LNCAP (cell line): ENCODE results near the gene SEC14L3.

Experiments used
- TF ChIP-seq, protein P1 (sequence below): fragments of 450-650 bp; IDR thresholded peaks from 2 replicates; pipeline ENCODE4 v1.5.1; 2017; ENCODE audit warnings: mild to moderate bottlenecking

The SEC14L3 gene

GRCh38 chr22:30485362-30485988, 13.7 kb upstream of the SEC14L3 start:
- TF ChIP-seq, protein P1, sequence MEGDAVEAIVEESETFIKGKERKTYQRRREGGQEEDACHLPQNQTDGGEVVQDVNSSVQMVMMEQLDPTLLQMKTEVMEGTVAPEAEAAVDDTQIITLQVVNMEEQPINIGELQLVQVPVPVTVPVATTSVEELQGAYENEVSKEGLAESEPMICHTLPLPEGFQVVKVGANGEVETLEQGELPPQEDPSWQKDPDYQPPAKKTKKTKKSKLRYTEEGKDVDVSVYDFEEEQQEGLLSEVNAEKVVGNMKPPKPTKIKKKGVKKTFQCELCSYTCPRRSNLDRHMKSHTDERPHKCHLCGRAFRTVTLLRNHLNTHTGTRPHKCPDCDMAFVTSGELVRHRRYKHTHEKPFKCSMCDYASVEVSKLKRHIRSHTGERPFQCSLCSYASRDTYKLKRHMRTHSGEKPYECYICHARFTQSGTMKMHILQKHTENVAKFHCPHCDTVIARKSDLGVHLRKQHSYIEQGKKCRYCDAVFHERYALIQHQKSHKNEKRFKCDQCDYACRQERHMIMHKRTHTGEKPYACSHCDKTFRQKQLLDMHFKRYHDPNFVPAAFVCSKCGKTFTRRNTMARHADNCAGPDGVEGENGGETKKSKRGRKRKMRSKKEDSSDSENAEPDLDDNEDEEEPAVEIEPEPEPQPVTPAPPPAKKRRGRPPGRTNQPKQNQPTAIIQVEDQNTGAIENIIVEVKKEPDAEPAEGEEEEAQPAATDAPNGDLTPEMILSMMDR: peak; percentile 98

DNA sequence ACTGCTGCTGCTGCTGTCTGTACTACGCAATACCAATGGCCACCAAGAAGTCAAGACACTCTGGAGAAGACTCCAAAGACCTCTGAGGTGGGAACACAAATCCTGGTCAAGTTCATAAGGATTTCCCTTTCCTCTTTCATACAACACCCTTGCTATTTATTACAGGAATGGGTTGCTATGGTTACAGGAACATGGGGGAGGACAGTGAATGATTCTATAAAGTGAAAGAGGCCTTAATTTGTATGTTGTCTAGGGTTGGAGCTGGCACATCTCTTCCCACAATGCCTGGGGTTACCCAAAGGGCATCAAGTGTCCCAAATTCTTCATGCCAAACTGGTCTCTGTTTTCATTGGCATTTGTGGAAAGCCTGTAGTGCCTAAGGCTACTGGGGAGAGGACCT, 11.4 kb upstream of the SEC14L3 start:
- TF ChIP-seq, protein P1: no peak

DNA sequence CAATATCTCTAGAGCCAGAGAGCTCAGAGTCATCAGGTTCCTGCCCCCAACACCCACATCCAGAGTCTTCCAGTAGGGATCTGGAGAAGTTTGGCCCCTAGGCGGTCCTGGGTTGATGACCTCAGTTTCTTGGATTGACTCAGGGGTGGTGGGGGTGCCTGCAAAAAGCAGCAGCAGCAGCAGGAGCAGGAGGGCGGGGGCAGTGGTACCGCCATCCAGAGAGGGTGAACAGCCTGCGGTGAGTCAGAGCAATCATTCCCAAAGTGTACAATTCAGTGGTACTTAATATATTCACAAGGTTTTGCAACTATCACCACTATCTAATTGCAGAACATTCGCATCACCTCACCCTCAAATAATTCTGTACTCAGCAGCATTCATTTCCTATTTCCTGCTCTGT, 9.9 kb upstream of the SEC14L3 start:
- TF ChIP-seq, protein P1: no peak

DNA sequence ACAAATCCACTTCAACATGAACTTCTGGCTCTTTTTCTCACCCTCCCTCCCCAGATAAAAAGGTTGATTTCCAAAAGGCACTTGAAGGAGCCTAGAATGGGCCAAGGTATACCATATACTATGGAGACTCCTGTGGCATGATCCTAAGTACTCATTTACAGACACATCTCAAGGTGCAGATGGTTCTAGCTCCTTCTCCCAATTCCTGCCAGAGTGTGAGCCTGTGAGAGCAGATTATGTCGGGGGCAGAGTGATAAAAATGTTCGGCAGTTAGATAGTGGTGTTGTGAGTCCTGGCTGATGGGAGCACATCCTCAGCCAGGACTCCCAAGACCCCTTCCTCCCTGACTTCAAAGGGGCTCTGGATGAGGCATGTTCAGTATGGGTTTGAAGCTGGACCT, 8.2 kb upstream of the SEC14L3 start:
- TF ChIP-seq, protein P1: no peak

GRCh38 chr22:30474683-30475424, 3.0 kb upstream of the SEC14L3 start:
- TF ChIP-seq, protein P1: no peak

GRCh38 chr22:30474121-30474520, 2.3 kb upstream of the SEC14L3 start:
- TF ChIP-seq, protein P1: no peak

DNA sequence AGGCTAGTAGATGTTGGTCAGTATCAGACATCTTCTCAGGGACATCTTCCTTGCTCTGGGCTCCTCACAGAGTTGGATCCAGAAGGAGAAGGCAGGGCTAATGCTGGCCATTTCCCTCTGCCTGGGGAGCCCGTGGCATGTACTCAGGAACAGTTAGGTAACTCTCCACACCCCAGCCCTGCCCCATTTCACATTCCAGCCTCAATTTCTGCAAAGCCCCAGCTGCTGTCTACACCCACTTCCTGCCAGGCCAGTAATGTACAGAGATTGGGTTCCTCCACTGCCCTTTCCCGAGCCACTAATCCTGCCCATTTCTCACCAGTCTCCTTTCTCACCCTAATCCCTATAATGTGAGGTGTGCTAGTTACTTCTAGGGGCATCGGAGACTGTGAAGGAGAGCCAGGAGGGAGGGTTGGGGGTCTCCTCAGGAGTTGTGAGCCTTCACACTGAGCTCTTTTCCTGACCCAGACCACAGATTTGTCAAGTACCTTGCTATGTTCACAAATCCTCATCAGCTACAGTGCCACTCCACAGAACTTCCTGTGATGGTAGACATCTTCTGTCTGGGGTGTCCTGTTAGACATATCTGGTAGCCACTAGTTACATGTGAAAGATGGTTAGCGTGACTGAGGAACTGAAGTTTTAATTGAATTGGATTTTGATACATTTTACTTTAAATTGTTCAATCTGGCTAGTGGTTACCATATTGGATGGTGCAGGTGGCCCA, 1.3 kb upstream of the SEC14L3 start:
- TF ChIP-seq, protein P1: no peak
